ENCODE data around the gene SLF2. TPM values are rescaled to one million over a fixed set of nuclear protein-coding genes. Genes with fewer than 3 reads are reported as not detected.

Gene SLF2
- total and polyA plus RNA-seq, 2 of the 13 experiments (the other 11 are each of a cell fraction or from before 2014, with no cell fraction given), result 12.2 to 48.1 TPM

GRCh38 chr10:101010329-101010728 is 97.6 kb downstream of the SLF2 start (continued):
- TF ChIP-seq RNF219 (CRISPR knock-in tag; IDR thresholded peaks at IDR 0.05), result no peak
- TF ChIP-seq ZNF672 (CRISPR knock-in tag; IDR thresholded peaks at IDR 0.05), result no peak
- no peak for TF ChIP-seq HNF1A (IDR thresholded peaks at IDR 0.05; ENCODE audit: low read depth)
- no peak for TF ChIP-seq HNF1A (CRISPR knock-in tag; IDR thresholded peaks at IDR 0.05; ENCODE audit: borderline replicate concordance)
- no peak for TF ChIP-seq ELK4 (CRISPR knock-in tag; IDR thresholded peaks at IDR 0.05; ENCODE audit: borderline replicate concordance)

All from HepG2 (cell line).